NCI-H2107 (cell line): ENCODE measurements around the gene LDLRAD4.
"Not testable (repeated sequence)": the region's sequence is repeated elsewhere in the genome, so short reads cannot be mapped to it uniquely, and the experiment has no call there.

Source experiments
- DNase-seq: peaks from one replicate; lab custom pipeline; 2025; lab: John Stamatoyannopoulos, UW

Gene LDLRAD4

DNA sequence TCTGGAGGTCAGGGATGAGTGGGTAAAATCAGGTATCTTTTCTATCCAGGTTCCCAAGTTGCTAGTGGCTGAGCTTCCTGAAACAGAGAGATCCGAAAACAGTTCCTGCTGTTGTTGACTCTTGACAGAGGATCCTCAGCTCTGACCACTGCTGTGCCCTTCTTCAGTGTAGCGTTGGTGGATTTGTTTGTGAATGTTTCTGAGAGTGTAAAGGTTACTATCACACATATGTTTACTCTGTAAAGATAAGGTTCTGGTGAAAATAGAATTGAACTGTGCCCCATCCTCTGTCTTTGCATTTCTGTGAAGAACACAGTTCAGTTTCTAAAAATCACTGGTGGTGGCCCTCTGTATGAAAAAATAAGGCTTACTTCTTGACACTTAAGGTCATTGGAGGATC lies 119.8 kb downstream of the LDLRAD4 start:
- DNase-seq, result no peak

GRCh38 chr18:13339653-13340052 lies 121.1 kb downstream of the LDLRAD4 start:
- DNase-seq, result no peak

GRCh38 chr18:13346449-13346848 lies 127.9 kb downstream of the LDLRAD4 start:
- DNase-seq, result not testable (repeated sequence)

GRCh38 chr18:13353084-13353823 lies 134.7 kb downstream of the LDLRAD4 start:
- no peak for DNase-seq

DNA sequence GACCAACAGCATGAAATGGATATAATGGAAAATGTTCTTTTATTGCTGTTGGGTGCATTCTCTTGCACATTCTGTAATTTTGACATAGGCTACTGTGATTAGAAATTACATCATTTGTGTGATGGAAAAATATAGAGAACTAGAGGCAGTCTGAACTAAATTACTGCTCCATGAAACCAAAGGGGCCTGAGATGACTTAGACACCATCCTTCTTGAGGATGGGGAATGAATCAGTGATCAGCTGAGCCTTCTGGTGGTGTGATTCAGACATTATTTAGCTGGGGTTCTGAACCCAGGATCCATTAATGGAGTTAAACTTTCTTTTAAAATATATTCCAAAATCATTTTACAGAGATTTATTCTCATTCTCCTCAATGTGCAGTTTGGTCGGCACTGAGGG lies 135.8 kb downstream of the LDLRAD4 start:
- no peak for DNase-seq

GRCh38 chr18:13356032-13356431 lies 137.5 kb downstream of the LDLRAD4 start:
- no peak for DNase-seq

DNA sequence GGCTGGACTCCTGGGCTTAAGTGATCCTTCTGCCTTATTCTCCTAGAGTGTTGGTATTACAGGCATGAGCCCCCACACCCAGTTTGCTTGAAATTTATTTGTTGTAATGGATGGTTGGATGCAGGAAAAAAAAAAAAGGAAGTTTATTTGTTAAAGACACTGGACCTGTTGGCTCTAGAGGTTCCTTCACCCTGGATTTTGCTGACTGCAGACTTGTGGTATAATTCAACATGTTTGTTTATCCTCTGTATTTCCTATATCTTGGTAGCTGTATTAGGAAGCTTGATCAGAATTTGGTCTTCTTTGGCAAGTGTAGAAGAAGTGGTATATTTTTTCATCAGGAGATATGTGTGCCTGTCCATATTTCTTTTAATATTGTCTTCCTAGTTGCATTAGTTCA lies 138.7 kb downstream of the LDLRAD4 start:
- DNase-seq, result no peak

GRCh38 chr18:13359210-13359609 lies 140.7 kb downstream of the LDLRAD4 start:
- DNase-seq, result no peak

DNA sequence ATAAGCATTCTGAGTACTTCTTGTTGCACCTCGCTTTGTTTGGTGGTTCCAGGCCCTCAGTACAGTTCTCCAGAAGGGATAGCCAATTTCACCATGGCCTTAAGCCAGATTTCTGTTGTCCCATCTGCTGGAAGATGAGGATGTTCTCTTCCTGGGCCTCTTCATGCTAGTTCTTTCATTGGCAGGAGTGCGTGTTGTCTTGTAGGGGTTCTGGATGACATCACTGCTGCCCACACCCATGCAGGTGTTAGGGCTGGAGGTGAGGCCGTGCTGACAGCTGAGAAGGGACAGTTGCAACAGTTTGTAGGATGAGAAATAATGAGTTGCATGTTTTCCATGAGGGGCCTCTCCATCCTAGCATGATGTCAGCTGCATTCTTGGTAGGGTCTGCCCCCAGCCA lies 142.9 kb downstream of the LDLRAD4 start:
- DNase-seq, result no peak

DNA sequence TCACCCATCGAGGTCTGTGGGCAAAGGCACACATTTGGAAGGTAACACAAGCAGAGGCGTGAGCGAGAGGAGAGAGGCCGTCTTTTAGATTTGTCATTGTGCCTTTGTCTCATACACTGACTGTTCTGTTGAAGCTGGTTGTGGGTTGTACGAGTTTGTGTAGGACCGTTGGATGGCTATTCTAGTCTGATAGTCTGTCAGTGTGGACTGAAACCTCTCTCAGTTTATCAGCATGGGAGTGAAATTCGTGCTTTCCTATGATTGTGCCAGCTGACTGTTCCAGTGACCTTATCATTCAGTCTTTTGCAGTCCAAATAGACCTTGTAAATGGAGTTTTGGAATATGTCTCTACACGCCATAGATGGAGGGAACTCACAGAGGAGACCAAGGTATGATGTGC lies 143.5 kb downstream of the LDLRAD4 start:
- no peak for DNase-seq

DNA sequence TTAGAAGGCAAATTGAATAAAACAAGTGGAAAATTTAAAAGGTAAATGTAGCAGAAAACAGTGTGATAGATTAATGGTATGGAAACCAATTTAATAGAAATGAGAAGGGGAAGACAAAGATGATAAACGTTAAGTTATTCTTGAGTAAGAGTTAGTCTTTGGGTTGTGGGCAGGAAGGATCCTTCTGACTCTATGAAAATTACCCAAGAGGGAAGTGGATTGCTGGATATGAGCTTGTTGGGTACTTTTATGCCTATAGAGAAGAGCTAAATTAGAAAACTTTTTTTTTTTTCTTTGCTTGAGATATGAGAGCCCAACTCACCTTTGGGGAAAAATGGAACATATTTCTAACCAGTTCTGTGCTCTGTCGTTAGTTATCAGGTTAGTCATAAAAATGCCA lies 144.0 kb downstream of the LDLRAD4 start:
- DNase-seq, result no peak

DNA sequence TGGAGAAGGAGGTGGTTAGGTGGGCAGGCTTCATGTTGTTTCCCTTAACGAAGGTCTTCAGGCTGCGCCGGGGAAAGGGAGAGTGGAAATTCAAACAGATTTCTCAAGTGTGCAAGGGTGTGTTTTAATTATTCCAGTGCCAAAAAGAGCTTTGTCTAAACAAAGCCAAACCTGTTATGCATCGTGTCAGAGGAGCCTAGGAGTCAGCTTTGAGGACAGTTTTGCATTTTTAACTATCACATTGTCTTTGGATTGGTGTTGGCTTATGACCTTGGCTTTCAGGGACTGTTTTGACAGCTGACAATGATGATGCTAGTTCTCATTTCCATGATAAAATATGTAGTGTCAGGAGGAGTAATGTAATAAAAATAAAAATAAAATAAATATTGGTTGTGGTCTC lies 144.8 kb downstream of the LDLRAD4 start:
- no peak for DNase-seq

DNA sequence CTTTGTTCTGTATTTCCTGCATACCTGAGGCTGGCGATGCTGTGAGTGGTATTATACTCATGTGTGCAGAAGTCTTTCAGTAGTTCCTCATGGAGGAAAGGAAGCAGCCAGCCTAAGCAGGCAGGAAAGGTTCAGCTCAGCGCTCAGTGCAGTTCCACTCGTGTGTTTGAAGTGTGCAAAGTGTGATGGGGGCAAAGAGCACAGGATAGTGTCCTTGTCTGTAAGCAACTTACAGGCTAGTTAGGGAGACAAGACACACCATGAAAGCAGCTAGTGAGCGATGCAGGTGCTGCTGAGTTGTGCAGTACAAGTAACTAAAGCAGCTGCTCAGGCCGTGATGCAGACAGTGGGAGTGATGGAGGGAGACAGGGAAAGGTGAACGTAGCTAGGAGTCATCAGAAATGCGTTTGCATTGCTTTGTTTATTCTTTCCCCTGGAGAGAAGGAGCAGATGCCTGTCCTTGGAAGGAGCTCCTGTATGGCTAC lies 146.2 kb downstream of the LDLRAD4 start:
- DNase-seq, result no peak

DNA sequence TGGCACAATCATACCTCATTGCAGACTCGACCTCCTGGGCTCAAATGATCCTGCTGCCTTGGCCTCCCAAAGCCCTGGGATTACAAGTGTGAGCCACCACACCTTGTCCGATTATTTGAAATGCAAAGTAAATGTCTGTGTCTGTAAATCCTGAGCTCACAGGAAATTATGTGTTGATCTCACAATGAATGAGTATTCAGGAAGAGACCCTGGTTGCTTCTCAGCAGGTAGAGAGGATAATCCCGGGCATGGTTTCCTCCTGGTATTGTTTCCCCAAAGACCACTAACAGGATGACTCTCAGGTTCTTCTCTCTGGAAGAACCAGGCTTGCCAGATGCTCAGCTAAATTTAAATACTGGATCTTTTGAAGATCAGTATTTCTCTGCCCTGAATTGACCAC lies 147.6 kb downstream of the LDLRAD4 start:
- DNase-seq, result no peak

DNA sequence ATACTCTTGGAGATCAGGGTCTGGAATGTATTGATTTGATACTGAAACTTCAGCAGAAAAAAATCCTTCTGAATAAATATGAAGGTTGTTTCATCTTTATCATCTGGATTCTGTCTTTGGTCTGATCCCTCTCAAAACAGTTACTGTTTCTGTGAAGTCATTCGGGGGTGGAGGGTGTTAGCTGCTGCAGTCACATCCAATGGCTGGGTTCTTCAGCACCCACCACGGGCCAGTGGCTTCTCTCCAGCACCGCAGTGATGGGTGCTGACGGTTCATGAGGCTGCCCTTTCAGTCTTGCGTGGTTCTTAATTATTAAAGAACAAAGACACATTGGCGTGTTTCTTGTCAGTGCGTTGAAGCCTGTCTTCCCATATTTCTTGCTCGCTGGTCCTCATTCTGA lies 148.0 kb downstream of the LDLRAD4 start:
- no peak for DNase-seq

- DNase-seq, result no peak
Observed at GRCh38 chr18:13366962-13367892, 148.7 kb downstream of the LDLRAD4 start.

DNA sequence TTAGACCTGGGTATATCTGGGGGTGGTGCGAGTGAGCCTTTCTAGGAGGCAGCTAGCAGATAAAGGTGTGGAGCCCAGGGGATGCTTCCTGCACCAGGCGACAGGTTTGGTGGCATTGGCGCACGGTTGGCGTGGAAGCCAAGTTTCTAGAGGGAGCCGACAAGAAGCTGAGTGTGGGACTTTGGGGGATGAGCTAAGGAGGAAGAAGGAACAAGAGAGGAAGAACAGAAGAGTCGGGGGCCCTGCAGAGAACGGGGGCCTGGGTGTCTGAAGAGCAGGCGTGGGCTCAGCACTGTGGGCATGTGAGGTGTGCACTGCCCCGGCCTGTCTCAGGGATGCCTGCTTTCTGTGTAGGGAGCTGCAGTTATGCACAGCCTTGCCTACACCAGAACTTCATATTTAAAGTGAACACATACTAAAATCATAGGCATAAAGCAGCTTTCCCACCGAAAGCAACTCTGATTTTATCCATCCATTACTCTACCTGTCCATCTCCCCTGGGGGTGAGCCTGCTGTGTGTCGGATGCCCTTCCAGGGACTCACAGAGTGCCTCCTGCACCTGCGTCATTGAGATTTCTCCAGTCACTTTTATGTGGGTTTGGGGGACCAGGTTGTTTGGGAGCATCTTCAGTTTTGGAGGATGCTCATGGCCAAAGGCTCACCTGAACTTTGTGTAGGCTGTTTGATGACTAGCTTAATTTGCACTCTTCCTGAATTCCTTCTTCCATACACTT lies 149.7 kb downstream of the LDLRAD4 start:
- DNase-seq, result no peak

DNA sequence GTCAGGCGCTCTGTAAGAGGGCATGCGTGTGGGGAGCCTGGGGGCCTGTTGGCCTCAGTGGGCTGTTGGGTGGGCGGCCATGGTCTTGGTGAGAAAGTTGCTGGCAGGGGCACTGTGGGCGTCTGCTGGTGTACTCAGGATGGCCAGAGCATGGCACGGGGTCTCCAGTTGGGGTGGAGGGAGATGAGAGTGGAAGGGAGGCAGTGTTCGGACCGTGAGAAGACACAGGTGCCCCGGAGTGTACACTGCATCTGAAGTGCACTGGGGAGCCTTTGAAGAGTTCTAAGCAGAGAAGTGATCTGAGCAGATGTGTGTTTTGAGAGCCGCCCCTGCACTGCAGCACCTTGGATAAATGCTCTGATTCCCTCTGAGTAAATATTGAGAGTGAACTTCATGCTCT lies 150.8 kb downstream of the LDLRAD4 start:
- DNase-seq, result no peak

DNA sequence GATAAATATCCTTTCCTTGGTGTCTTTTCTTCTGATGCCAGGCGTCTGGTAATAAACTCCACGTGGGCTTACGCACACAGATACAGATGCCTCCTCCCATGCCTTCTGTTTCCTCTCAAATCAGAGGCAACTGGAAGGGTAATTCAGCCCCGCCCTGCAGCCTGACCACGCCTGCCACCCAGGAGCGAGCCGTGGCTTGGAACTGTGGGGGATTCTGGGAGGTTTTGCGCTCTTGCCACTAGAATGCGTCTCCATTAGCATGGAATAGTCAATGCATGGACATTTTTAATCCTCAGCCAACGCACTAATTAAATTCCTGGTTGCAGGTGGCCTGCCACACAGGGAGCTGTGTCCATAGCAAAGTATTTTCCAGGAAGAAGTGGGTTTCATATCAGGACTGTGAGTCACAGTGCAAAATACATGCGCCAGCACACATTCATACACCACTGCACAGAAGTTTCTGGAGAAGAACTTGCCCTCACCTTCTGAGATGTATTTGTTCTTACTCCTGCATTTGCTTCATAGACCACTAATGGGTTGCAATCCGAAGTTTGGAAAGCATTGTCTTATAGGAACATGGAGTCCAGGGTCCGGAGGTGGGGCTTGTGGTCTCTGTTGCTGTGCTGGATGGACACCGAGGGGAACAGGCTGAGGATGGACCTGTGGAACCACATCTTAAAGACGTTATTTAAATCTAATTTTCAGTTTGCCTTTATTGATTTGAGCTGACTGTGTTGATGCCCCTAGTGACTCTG lies 151.4 kb downstream of the LDLRAD4 start:
- DNase-seq, result no peak

- no peak for DNase-seq
Observed at GRCh38 chr18:13370995-13371625, 152.6 kb downstream of the LDLRAD4 start.
